Measurements from ENCODE around the gene ASIC2.

ASIC2 gene

DNA sequence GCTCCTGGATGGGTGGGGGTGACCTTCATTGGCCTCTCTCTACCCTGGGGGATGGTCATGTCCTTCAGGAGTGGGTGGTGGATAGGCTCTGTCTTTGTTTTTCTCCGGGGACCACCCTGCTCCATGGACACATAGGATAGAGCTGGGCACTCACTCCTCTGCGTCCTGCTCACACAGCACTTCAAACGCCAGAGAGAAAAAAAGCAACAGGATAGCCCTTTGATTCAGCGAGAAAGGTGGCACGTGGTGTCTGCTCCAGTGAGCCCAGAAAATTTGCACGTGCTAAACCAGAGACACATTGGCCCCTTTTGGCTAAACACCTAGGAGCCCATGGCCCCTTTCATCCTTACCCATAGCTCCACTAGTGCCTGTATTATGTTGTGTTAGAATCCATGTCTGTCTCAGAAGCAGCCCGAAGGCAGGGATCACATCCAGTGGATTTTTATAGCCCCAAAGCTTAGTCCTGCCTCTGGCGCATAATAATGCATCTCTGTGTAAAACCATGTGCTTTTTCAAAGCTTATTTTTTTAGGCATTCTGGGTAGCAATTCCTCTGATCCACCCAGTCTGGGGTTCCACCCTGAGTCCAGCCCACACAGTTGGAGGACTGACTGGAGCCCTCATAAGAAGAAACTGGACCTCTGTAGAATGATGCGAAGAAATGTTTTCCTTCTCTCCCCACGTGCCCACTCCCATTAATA is 90.1 kb downstream of the ASIC2 start:
- no peak for DNase-seq

DNA sequence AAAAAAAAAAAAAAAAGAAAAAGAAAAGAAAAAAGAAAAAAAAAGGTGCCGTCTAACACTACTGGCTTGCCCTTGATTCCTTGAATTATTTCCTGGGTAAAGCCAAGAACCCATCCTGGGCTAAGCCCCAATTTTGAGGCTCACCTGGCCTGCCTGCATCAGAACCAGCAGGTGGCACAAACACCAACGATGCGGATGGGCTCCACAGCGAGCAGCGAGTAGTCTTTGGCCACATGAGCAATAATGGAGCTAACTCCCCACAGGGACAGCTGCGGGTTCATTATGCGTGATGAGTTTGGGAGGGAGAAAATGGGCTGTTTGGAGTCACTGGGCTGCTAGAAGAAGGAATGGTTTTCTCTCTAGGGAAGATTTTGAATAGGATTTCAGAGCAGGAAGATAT is 91.1 kb downstream of the ASIC2 start:
- no peak for DNase-seq

DNA sequence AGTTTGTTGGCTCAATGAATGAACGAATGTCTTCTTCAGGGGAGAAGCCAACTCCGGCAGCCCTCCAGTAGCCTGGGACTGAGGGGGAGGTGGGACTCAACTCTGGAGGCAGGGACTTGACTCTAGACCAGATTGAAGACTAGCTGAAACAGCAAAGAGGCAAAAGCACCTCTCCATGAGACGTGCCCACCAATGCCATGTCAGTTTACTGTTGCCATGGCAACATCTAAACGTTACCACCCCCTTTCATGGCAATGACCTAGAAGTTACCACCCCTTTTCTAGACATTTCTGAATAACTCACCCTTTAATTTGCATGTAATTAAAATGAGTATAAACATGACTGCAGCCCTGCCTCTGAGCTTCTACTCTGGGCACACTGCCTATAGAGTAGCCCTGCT is 91.8 kb downstream of the ASIC2 start:
- no peak for DNase-seq

DNA sequence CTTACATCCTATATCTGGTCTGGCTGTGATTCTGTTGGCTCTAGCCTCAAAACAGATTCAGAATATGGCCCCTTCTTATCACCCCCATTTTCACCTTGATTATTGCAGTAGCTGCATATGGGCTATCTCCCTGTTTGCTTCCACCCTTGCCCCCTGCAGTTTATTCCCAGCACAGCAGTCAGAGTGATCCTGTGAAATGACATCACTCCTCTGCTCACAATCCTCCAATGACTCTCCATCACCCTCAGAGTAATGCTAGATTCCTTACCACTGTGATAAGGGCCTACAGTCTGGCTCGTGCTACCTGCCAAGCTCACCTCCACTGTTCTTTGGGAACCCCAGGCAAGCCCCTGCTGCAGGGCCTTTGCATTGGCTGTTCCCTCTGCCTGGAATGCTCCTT is 92.5 kb downstream of the ASIC2 start:
- no peak for DNase-seq

DNA sequence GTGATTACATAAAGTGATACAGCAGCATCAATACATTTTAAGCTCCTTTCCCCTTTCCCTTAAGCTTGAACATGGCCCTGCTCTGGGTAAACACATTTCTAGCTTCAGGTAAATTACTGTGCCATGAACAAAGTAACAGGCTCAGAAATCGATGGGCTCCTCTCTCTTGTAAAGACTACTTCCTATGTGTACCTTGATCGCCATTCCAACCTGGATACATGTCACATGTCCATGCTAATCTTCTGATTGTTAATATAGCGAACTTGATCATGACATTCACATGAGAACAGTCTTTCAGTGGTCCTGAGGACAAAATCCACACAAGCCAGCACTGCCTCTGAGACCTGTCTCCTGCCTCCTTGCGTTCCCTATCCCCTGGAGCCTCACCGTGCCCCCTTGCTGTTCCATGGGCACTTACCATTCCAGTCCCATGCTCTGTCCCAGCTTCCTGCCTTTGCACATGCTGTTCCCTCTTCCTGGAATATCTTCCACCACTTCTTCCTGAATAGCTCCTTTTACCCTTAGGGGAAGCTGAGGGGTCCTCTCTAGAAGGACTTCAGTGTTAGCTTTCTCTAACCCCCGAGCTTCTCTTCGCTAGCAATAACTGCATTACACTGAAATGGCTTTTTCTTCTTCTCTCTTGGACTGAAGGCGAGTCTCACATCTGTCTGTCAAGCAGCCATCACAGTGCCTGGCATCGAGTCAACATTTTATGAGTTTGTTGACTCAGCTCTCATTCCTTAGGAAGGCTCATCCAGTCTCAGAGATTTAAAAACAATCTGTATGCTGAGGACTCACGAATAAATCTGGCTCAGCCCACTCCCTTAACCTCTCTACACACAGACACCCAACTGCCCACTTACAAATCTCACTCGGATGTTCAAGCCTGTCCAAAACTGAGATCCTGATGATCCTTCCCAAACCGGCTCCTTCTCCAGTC is 93.3 kb downstream of the ASIC2 start:
- DNase-seq: no peak

DNA sequence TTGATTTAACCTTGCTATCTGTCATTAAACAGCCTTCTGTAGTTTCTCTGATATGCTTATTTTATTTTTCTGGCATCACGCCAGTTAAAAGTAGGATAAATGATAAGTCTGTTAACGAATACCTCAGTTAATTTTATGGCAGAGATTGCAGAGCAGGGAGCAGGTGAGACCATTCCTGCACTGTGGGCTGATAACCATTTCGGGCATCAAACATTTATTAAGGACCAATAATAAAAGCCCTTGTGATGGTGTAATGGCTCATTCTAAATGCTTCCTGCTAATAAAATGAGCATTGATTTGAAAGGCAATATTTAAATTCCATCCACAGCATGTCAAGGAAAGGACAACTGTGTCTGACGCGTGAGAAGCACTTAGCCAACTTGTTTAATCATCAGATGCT is 94.1 kb downstream of the ASIC2 start:
- DNase-seq: no peak

DNA sequence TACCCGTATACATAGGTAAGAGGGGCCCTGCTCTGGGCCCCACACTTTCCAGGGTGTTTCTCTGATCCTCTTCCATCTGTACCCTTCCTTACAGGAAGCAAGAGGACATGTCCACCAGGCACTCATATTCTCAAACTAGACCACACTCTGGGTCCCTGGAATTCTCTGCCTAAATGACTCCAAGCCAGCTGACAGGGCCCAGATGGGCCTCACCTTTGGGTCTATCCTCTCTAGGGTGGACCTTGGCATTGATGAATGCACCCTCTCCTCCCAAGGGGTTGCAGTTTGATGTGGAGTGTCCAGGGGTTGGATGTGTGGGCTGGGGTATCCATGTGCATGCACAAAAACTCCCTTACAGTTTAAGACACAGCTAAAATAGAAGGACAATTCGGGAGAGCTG is 95.8 kb downstream of the ASIC2 start:
- DNase-seq: no peak

DNA sequence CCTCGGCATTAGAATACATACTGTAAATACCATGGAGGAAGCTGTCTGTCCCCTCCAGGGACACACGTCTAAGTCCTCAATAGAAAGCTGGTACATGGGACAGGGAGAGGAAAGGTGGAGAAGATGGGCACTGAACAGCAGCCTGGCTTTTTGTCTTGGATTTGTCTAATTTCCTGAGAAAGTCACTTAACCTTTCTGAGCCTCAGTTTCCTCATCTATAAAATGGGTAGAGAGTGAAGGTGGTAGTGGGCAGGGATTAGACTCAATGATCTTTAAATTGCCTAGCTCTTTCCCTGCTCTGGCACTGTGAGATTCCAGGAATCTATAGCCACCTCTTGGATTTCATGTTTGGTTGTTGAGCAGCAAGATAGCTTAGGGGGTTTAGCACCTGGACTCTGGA is 96.2 kb downstream of the ASIC2 start:
- no peak for DNase-seq

DNA sequence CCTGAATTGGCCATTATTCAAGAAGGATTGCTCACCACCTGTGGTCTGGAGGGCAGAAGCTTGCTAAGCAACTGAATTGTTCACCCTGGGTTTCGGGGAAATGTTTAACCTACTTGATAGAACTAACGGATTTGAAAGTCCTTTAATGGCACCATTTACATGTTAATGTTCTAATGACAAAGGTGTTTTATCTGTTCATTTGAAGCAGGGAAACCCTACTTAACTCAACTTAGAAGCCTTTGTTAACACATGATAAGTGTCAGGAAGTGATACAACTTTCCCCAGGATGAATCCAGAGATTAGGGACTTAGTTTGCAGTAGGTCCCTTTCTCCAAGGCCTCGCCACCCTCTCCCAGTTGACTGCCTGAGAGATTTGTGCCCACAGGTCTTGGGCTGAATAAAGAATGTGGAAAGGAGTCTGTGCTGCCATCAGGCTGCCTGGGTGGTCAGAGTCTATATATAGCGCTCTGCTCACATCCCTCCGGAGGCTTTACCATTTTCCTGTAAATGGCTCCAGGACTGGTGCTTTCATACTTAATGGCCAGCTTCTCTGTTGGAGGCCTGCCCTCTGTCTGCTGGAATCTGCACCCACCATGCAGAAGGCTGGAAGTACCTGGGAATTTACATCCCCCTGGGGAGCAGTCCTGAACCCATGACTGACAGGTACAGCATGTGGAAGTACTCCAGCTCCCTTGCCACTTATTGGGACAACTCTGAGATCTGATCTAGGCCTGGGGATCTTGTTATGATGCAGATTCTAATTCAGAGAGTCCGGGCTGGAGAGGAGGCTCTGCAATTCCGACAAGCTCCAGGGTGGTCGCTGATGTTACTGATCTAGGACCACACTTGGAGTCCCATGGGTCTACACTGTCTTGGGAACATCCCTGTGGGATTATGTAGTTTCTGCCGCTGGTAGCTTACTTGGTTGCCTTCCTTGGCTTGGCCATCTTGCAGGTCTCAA is 99.9 kb downstream of the ASIC2 start:
- no peak for DNase-seq

DNA sequence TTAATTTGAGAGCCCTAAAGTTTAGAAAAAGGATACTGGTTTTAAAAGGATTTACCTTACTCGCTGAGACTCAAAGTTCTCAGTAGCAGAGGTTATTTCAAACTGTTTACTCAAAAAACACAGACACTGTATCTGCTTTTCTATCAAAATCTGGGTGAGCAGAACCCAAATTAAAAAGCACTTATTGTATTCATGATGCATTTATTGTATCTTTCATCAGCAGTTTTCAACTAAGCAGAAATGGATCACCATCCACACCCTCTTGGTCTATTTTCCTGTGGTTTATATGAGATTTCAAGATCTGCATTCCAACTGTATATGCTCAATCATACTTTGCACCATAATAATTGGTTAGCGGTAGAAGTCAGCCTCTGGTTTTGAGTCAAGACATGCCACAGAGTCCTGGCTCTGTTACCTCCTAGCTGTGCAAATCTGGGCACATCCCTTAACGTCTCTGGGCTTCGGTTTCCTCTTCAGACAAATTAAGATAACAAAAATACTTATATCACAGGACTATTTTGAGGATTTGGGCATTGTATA is 109.5 kb downstream of the ASIC2 start:
- DNase-seq: no peak

DNA sequence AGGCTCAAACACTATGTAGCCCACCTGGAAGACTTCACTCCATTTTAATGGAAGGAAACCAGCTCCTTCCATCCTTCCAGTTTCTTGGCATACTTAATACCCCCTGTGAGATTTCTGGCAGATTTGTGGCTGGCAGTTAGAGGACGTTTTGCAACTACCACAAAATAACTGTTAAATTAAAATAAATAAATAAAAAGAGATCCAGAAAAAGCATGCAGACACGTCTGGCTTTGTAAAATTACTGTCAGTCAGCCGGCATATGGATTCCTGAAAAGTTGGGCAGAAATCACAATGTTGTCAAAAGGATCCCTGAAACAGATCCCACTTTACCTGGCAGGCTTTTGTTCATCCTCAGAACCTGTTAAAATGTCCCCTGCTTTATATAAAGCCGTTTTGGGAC is 113.9 kb downstream of the ASIC2 start:
- DNase-seq: no peak

DNA sequence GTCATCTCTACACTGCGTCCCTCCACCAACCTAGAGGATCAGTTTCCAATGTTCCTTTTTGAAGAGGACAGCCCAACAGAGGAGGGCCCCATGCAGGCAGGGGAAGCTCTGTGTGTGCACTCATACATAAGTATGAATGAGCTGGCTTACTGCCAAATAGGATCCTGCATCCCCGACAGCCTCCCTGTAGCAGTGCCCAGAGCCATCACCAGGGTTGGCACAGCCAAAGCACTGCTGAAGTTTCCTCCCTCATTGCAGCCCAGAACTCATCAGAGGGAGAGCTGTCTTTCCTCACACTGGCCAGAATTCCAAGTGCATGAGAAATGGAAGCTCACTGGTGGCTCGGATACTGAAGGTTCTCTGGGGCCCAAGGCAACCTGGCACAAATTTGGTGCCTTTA is 114.4 kb downstream of the ASIC2 start:
- no peak for DNase-seq

DNA sequence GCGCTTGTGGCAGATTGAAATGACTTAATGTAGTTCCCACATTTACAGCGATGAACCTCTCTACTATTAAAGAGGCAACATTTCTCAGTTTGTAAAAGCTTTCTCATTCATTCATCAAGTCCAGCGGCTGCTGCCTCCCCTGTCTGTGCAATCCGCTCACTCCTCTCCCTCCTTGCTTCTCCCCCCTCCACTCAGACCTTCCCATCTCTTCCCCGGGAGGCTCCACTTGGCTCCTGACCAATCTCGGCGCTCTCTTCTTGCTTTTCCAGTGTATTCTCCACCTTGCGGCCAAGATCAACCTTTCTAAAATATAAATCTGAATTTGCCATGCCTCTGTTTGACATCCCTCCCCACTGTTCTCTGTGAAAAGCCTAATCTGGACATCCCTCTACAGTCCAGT is 117.5 kb downstream of the ASIC2 start:
- no peak for DNase-seq

DNA sequence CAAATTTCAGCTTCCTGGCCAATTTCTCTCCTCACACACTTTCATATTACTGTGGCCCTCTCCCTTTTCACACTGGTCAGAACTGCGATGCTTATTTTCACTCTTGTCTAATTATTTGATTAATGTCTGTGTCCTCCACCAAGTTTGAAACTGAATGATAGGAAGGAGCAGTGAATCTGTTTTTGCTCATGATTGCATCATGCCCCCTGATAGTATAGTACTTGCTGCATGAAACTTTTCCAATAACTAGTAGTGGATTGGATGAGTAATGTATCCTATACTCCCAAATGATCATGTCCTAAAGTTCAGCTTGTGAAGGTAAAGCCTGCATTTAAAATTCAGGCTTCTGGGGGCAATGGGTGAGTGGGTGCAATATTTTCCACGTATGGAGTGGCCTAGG is 121.2 kb downstream of the ASIC2 start:
- no peak for DNase-seq

DNA sequence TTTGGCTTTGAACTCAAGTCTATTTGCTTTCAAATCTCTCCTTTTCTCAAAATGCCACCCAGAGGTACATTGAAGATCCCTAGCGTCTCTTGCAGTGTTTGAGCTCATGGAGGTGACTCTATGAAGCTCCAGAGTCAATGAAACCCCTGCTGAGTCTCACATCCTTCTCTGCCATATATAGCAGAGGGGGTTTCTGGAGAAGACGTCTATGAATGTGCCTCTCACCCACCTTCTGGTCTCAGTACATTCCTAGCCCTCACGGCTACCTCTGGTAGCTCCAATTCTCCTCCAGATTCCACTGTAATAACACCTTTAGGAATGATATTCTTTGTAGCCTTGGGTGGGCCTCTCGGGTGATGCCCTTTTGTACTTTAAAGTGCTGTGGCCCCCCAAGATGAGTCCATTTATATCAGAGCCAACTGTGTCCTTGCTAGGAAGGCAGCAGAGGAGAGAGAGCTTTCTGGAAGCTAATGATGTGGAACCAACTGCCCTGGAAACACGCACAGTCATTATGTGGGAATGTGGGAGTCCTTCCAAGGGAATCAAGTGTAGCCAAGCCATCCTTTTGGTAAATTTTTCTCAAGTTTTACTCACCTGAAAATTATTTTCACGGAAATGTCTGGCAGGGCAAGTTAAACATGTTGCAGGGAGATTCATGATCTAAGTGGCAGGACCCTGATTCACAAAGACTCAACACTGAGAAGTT is 123.4 kb downstream of the ASIC2 start:
- DNase-seq: no peak

DNA sequence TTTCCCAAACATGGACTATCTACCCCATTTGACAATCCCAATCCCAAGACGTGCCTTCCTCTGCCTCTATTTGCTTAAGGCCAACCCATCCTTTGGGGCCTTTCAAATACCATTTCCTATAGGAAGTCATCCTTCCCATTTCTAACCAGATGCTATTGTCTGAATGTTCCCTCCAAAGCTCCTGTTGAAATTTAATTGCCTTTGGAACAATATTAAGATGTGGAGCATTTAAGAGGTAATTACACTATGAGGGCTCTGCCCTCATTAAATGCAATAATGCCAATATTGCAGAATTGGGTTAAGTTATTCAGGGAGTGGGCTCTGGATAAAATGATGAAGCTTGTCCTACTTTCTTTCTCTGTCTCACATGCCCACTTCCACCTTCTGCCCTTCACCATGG is 125.4 kb downstream of the ASIC2 start:
- DNase-seq: no peak

DNA sequence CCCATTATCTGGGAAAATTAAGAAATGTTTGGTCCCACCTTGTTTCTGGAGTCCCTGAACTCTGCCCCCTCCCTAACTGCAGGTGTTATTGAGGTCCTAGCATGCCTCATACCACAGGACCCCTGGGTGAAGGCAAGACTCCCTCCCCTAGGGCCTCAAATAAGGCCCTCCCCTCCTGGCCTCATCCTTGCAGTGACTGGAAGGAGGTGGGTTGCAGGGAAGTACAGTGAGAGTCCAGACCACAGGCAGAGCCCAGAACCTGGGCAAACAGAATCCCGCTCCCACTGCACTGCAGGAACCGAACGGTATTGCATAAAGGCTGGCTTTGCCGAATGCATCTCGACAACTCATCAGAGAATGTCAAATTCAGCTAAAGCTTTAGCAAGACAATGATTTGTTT is 126.6 kb downstream of the ASIC2 start:
- no peak for DNase-seq

DNA sequence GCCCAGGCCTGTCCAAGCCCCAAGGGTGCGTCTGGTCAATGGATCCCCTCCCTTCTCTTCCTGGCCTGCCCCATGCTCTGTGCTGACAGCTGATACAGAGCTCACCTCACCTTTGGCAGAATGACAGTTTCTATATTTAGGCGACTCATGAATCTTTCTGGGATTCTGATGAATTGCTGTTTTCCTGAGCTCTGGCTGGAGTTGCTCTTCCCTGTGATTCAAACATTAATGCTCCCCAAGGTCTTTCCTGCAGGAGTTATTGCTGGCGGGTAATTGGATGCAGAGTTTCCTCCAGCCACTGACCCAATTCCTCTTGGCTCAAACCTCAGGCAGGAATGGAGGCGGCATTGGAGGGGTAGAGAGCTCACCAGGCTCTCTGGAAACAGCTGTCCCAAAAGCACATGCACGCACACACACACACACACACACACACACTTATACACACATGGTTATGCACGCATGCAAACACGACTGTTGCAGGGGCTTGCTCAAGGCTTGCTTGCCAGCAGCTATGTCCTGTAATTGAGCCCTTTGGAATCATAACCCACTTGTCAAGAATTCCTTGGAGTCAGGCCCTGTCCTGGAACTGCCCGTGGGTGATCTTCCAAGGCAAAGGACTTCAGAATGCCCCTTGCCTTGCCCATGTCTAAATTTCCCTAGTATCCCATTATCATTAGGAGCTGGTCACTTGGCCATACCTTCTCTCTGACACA is 128.8 kb downstream of the ASIC2 start:
- DNase-seq: no peak

DNA sequence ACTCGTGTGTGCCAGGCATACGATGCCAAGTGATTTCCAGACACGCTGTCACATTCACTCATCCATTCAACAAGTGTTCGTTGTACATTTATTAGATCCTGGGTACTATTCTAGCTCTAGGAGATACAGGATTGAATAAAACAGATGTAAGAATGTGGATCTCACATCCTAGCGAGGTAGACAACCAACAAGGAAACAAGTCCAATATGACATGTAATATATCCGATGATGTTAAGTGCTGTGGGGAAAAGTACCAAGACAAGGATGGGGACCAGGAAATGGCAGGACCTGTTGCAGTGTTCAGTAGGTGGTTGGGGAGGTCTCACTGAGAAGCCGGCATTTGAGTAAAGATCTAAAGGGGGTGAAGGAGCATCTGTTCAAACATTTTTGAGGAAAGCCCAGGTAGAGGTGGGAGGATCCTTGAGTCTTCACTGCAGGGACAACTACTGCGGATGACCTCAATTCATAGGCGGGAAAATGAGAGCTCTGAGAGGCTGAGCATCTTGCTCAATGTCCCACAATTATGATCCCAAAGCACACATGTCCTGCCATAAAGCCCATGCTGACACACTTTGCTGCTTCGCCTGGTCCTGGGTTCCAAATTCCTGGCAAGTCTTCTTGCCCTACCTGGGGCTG is 129.4 kb downstream of the ASIC2 start:
- DNase-seq: no peak

DNA sequence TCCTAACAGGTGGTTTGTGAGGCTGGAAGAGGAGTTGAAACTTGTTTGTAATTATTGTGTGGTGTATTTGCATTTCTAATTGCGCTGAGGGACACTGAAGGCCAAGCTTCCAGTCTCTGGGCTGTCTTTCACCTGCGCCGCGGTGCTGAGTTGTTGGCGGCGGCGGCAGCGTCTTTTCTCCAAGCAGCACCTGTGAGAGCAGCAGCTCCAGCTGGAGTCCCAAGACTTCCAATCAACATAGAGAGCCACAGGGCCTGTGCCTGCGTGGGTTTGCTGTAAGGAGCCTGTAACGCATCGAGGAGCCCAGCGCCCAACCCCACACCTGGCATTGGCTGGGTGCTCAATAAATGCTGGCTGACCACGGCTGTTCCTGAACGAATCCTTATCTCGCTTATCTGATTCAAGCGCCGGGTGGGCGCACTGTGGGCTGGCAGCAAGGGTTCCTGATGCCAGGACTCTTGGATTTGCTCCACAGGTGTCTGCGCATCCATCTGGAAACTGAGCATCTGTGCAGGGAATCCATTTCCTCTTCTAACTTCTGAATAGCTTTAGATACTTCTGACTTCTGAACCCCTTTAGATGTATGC is 138.1 kb downstream of the ASIC2 start:
- DNase-seq: no peak

DNA sequence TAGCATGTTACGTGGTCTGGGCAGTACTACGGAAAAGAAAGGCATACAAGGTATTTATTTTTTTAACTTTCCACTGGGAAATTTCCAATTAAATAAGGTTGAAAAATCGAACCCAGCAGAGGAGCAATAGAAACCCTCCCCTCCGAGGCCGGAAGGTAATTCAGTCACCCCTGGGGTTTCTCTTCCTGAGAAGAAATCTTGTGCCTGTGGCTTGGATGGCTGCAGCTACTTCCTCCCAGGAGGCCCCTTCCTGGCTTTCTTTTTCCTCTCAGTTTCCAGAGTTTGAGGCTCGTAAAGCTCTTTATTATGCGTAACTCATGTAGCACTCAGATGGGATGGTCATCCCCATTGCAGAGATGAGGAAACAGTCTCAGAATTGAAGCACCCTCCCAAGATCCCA is 140.3 kb downstream of the ASIC2 start:
- no peak for DNase-seq

Measured in CD4-positive, alpha-beta T cell treated with Interleukin-12 subunit alpha and Interleukin-12 subunit beta, for 1 hour (primary cell).